Astrocyte of the cerebellum (primary cell): ENCODE results near the gene MLLT1.

Source experiments
- DNase-seq: peaks from one replicate; pipeline ENCODE4 v3.0.0-alpha.2; 2011; ENCODE audit warnings: low read depth
- H3K4me3 ChIP-seq: 2 replicates; pipeline ENCODE4 v1.5.1; 2011; ENCODE audit warnings: mild to moderate bottlenecking, low read depth, low read length, moderate library complexity
- in situ Hi-C: cut with HindIII; loops from 2 replicates; pipeline ENCODE4 v1.10.0; 2017; ENCODE audit warnings: low sequenced_read_pairs
- TF ChIP-seq, protein P1 (sequence below): IDR thresholded peaks from 2 replicates; pipeline ENCODE4 v1.5.1; 2012; ENCODE audit warnings: low read length, low read depth, moderate library complexity, mild to moderate bottlenecking; ENCODE audit errors: missing control alignments

MLLT1 gene

DNA sequence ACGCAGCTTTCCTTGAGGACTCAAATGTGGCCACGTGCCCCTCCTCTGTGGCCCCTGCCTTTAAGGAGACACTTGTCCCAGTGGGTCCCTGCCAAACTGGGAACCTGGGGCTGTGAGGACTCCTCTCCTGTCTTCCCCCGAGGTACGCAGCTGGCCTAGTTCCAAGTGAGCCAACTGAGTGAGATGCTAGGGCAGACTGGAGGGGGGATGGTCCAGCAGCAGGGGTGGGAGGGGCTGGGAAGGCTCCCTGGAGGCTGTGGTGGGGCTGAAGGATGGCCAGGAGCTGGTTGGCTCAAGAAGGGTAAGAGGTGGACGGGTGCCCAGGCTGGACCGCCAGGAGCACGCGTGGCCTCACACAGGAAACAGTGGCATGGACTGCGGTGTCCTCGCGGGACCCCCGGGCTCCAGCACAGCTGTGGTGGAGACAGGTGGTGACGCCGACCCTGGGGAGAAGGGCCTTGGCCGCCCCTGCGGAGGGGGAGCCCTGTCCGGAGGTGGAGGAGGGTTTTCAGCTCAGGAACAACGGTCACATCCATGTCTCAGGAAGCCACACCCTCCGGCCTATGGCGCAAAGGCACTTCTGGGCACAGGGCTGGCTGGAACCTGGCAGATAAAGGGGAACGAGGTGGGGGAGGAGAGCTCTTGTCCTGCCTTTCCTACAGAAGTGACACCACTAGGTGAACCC lies 45.8 kb downstream of the MLLT1 start:
- DNase-seq: no peak
- H3K4me3 ChIP-seq: no peak overlapping the region
- in situ Hi-C loops: no loop called here
- TF ChIP-seq, protein P1, sequence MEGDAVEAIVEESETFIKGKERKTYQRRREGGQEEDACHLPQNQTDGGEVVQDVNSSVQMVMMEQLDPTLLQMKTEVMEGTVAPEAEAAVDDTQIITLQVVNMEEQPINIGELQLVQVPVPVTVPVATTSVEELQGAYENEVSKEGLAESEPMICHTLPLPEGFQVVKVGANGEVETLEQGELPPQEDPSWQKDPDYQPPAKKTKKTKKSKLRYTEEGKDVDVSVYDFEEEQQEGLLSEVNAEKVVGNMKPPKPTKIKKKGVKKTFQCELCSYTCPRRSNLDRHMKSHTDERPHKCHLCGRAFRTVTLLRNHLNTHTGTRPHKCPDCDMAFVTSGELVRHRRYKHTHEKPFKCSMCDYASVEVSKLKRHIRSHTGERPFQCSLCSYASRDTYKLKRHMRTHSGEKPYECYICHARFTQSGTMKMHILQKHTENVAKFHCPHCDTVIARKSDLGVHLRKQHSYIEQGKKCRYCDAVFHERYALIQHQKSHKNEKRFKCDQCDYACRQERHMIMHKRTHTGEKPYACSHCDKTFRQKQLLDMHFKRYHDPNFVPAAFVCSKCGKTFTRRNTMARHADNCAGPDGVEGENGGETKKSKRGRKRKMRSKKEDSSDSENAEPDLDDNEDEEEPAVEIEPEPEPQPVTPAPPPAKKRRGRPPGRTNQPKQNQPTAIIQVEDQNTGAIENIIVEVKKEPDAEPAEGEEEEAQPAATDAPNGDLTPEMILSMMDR: no peak

DNA sequence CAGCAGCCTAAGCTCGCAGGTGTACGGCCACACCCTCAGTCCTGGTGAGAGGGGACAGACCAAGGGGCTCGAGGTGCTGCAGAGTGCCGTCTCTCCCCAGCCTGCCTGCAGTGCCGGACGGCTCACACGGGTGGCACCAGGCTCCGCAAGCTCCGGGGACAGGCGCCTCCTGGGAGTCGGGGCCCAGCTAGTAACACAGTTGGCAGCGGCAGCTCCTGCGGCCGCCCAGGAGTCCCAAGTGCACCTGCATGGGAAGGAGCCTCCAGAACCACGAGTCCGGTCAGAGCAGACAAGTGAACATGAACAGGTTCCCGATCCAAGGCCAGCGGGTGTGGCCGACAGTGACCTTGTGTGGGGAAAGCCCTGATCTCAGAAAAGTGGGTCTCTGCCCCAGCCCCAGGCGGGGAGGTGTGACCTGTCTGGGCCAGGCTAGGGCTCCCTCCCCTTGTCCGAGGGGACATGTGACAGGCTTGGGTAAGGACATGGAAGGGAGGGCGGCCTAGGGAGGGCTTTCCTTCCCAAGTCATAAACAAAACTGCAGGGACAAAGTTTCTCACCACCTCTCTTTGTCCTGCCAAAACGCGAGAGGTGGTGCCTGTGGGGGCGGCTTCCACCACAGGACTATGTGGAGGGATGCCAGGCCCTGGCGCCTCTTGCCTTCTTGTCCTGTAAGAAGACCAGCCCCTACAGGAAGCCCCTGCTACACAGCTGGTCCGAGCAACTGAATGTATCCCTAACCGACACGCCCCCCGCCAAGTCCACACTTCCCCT lies 46.5 kb downstream of the MLLT1 start:
- in situ Hi-C loops: no loop called here
- TF ChIP-seq, protein P1: no peak
- peak; percentile 57 for DNase-seq
- H3K4me3 ChIP-seq: peak overlapping the region; percentile 2

DNA sequence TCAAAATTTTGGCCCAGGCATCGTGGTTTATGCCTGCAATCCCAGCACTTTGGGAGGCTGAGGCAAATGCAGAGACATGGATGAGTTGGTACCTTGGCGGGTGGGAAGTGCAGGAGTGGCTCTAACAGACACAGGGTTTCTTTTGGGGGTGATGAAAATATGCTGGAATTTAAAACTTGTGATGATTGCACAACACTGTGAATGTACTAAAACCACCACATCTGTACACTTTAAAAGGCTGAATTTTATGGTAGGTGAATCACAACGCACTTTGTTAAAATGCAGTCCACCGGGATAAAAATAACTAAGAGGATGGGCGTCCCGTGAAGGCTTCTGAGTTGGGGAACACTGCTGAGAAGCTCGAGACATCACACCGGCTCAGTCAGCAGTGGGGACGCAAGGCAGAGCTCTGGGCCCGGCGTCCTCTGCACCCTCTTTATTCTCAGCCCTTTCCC lies 47.1 kb downstream of the MLLT1 start:
- in situ Hi-C loops: no loop called here
- DNase-seq: peak; percentile 89

DNA sequence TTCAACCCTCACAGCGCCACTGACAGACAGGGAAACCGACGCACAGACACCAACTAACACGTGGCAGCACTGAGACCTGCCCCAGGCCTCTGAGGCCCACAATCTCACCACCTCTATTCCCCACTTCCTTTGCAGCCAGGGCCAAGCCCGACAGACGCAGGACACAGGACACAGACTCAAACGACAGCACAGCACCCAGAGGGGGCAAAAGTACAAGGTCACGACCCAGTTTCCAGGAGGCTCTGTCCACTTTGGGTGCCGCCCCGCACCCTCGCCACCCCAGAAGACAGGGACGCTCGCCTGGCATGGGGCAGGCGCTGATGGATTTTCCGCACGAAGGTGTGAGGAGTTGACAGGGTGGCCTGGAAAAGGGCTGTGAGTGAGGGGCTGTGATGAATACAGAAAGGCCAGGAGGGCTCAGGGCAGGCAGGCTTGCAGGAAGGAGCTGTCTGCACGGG lies 48.8 kb downstream of the MLLT1 start:
- DNase-seq: no peak
- TF ChIP-seq, protein P1: no peak
- H3K4me3 ChIP-seq: no peak overlapping the region
- in situ Hi-C loops: no loop called here

More for the DNA sequence above, 47.1 kb downstream of the MLLT1 start:
- no peak overlapping the region for H3K4me3 ChIP-seq
- TF ChIP-seq, protein P1: no peak

DNA sequence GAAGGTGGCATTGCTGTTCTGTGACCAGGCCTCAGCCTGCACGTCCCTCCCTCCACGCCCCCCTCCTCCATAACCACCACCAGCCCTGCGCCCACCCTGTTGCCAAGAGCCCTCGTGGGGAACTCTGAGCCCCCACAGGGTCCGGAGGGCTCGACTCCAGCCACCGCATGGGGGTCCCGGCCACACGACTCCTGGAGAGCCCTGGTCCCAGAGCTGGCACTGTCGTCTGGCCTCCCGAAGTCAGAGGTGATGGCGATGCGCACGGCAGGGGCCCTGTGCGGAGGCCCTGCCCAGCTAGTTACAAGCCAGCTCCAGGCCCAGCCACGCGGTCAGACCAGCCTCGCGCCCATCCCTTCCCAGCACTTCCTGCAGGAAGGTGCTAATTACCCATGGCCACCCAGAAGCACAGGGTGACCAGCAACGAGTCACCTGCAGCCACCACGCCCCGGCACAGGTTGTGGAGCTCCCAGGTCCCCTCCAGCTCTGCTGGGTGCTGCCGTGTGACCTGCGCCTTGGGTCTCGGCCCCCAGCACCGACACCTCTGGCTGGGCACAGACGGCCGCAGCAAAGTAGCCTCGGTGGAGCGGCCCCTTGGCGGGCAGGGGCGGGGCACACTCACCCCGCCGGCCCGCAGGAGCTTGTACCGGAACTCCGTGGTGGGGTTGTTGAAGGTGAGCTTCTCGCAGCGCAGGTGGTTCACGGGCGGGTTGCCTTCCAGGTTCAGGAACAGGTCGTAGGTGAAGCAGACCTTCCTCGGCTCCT lies 49.6 kb downstream of the MLLT1 start:
- no peak for DNase-seq
- TF ChIP-seq, protein P1: no peak
- in situ Hi-C loops: loop anchor here (10.0 kb wide), 2 partner anchors 85 to 185 kb away; no protein-coding TSS in a partner anchor
- H3K4me3 ChIP-seq: no peak overlapping the region
